ENCODE results near the gene SPAG4. TPM values are rescaled to one million over a fixed set of nuclear protein-coding genes. Genes with fewer than 3 reads are reported as not detected.
A peak's percentile ranks its signal among the peaks of the same experiment; 100 is the strongest.

Gene SPAG4
- total RNA-seq, 1 donor from 2014 or later: 2.2 TPM

GRCh38 chr20:35652641-35653429 is 37.2 kb downstream of the SPAG4 start:
- no peak for DNase-seq (ENCODE audit: low spot score)

DNA sequence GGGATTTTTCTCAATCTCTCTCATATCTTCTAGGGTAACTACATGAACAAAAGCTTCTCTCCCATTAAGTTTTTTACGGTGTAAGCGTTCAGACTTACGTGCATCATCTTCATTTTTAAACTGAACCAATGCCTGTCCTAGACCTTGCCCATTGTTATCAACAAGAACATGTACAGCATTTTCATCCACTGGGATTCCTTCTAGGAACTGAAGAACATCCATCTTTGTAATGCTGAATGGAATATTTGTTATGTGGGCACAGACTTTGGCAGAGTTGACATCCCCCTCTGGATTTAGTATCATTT is 37.8 kb downstream of the SPAG4 start:
- no peak for DNase-seq (ENCODE audit: low spot score)

DNA sequence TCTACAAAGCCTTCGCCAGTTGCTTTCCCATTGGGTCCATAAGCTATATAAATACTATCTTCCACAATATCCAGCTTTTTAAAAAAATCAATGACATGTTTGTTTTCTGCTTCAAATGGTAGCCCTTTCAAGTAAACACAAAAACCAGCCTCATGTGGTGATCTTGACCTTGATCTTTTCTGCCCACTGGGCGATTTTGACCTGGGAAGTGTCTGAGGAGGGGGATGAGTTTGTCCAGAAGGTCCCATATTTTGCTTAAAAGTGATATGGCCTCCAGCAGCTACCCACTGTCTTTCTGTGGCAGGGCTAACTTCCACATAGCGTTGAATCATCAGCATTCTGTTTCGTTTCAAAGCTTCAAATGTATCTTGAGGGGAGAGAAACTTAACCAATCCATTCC is 38.3 kb downstream of the SPAG4 start:
- no peak for DNase-seq (ENCODE audit: low spot score)

DNA sequence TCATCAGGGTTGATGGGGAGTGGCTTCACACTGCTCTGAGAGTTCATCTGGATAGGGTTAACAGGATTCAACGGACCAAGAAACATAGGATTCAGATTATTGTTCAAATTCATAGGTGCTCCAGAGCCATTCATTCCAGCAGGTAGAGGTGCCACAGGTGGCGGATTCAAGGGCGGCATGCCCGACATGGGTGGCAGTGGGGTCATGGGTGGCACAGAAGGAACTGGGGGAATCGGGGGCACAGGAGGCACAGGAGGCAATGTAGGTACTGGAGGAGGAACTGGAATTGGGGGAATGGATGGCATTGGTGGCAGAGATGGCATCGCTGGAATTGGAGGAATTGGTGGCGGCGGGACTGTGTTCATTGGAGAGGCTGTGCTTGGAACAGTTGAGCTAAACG is 38.8 kb downstream of the SPAG4 start:
- no peak for DNase-seq (ENCODE audit: low spot score)

GRCh38 chr20:35657271-35657670 is 41.6 kb downstream of the SPAG4 start:
- DNase-seq (ENCODE audit: low spot score): no peak

DNA sequence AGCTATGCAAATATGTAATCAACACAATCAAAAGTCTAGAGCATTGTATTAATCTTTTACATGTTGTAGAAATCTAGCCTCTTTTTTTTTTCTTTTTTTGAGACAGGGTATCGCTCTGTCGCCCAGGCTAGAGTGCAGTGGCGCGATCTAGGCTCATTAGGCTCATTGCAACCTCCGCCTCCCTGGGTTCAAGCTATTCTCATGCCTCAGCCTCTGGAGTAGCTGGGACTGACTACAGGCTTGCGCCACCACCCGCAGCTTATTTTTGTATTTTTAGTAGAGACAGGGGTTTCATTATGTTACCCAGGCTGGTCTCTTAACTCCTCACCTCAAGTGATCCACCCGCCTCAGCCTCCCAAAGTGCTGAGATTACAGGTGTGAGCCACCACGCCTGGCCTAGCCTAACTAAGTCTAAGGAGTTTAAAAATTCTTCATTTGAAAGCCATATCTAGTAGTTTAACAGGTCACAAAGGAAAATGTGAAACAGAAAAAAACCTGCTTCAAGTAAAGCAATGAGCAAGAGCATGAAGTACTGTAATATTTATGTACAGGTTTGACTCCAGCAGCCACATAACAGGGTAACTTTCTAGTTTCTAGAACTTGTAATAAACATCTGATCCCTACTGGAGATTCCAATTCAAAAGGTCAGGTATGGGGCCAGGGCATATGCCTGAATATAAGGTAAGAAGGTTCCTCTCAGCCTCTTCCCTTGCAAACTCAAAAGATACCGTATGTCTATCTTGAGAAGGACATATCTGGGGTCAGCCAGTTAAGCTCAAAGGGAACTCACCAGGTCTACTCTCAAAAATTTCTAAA is 44.7 kb downstream of the SPAG4 start:
- no peak for DNase-seq (ENCODE audit: low spot score)

- DNase-seq (ENCODE audit: low spot score): no peak
Observed at GRCh38 chr20:35661053-35661452, 45.4 kb downstream of the SPAG4 start.

DNA sequence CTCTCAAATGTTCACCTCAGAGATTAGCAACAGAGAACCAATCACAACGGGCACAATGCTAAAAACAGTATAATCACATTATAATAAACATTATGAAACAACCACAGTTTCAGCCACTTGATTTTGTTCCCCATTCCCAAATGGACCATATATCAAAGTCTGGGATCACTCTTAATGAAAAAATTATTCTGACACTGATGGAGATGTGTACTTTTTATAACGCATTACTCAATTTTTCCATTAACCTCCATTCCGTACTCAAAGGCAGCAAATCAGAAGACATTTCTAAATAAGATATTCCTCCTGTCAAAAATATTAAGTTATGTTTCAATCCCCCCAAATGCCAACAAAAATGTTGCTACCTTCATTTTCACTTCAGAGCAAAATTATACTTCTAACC is 46.3 kb downstream of the SPAG4 start:
- no peak for DNase-seq (ENCODE audit: low spot score)

DNA sequence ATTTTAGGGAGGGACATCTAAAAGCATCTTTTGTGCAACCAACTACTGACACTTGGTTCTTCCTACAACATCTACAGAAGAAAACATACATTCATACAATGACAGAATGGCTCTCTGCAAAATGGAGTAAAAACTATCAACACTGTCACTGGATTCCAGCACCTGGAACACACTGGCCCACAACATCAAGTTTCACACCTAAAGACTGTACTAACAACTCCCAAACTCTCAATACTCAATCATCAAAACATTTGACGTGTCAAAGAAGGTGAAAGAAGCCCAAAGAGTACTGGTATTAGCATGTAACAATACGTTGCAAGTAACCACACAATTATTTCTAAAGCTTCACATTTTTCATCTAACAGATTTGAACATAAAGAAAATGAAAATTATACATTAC is 46.9 kb downstream of the SPAG4 start:
- DNase-seq (ENCODE audit: low spot score): no peak

- DNase-seq (ENCODE audit: low spot score): no peak
Observed at GRCh38 chr20:35663516-35664465, 48.2 kb downstream of the SPAG4 start.

GRCh38 chr20:35664466-35665206 is 49.0 kb downstream of the SPAG4 start, which contains the start of the genes CPNE1 and RBM12:
Gene CPNE1, minus strand, starts transcription at chr20:35664900. Its CDS starts 31,977 bp downstream, at chr20:35632923.
Gene RBM12, minus strand, starts transcription at chr20:35664900. Its CDS starts 9,578 bp downstream, at chr20:35655322.
- DNase-seq (ENCODE audit: low spot score): peak; percentile 99

DNA sequence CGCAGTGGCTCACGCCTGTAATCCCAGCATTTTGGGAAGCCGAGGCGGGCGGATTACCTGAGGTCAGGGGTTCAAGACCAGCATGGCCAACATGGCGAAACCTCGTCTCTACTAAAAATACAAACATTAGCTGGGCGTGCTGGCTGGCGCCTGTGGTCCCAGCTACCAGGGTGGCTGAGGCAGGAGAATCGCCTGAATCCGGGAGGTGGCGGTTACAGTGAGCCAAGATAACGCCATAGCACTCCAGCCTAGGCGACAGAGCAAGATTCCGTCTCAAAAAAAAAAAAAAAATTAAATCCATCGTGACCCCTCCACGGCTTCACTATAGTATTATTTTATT is 50.3 kb downstream of the SPAG4 start:
- no peak for DNase-seq (ENCODE audit: low spot score)

DNA sequence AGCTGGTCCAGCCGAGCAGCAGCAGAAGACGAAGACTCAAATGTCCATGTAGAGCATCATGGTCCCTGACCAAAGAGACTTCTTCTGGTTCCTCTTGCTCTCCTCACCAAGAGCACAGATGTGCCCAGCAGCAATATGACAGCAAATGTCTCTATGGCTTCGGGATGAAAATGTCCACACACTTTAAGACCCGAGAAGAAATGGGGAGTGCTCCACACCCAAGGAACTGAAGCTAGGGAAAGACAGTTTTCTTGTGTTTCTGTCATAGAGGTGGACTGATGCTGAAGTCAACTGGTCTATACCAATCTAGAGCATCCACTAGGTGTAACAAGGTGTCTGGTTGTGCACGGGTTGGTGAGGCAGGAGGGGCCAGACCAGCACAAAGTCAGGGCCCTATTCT is 53.6 kb downstream of the SPAG4 start:
- no peak for DNase-seq (ENCODE audit: low spot score)

- DNase-seq (ENCODE audit: low spot score): no peak
Observed at GRCh38 chr20:35669681-35670080, 54.1 kb downstream of the SPAG4 start.

Other genes with a start within 250 kb of the SPAG4 start
- gene UQCC1, start 203.9 kb upstream of the SPAG4 start, total RNA-seq: 37.7 TPM
- 2.7 TPM for gene GDF5, start 177.6 kb upstream of the SPAG4 start, total RNA-seq
- gene CEP250, start 160.2 kb upstream of the SPAG4 start, total RNA-seq: 19.3 TPM
- not detected for gene C20orf173, start 86.2 kb upstream of the SPAG4 start, total RNA-seq
- 138 TPM for gene ERGIC3, start 73.8 kb upstream of the SPAG4 start, total RNA-seq
- 126 TPM for gene CPNE1, start 49.1 kb downstream of the SPAG4 start, total RNA-seq
- 73.4 TPM for gene RBM12, start 49.1 kb downstream of the SPAG4 start, total RNA-seq
- 23.5 TPM for gene NFS1, start 83.5 kb downstream of the SPAG4 start, total RNA-seq
- gene ROMO1, start 83.6 kb downstream of the SPAG4 start, total RNA-seq: 141 TPM
- 269 TPM for gene RBM39, start 126.4 kb downstream of the SPAG4 start, total RNA-seq
- gene PHF20, start 156.2 kb downstream of the SPAG4 start, total RNA-seq: 59.8 TPM